IMR-90 (cell line): ENCODE measurements around the gene NCKAP5. TPM values are rescaled to one million over a fixed set of nuclear protein-coding genes. Genes with fewer than 3 reads are reported as not detected.

Experiments used
- ATAC-seq: fragments of 200-7000 bp; cut with Tn5 transposase; 2 replicates; pipeline ENCODE4 v1.9.1; 2020; ENCODE audit warnings: low read depth, mild to moderate bottlenecking, moderate library complexity
- BruUV-seq: library from RNA; stranded (reverse); fragments of 400-500 nt; replicated peaks from 2 replicates; lab custom pipeline; 2021; lab: Mats Ljungman, UMichigan
- CTCF ChIA-PET: fragments of 300-600 bp; formaldehyde crosslinking; extraction: SDS; loops from one replicate; lab custom pipeline; 2021; ENCODE audit warnings: antibody characterized with exemption; lab: Yijun Ruan, JAX
- POLR2A ChIA-PET: fragments of 300-600 bp; sonication (Branson Sonifier 250); formaldehyde crosslinking; loops from one replicate; lab custom pipeline; 2022; ENCODE audit warnings: antibody characterized with exemption; ENCODE audit not compliant: unreplicated experiment; lab: Charles Lee
- DNase-seq: peaks from one replicate; pipeline ENCODE4 v3.0.0; 2013
- H2AFZ ChIP-seq: replicated peaks from 2 replicates; pipeline ENCODE3; 2013; ENCODE audit warnings: low read length, mild to moderate bottlenecking; ENCODE audit not compliant: poor library complexity
- H2AK5ac ChIP-seq: 2 replicates; pipeline ENCODE4 v1.6.1; 2013; ENCODE audit warnings: low read depth, low read length, inconsistent platforms
- H2AK9ac ChIP-seq: replicated peaks from 2 replicates; pipeline ENCODE3; 2013; ENCODE audit warnings: mild to moderate bottlenecking, low read depth, low read length, moderate library complexity; ENCODE audit not compliant: poor library complexity
- H2BK120ac ChIP-seq: 2 replicates; pipeline ENCODE4 v1.6.1; 2013; ENCODE audit warnings: low read depth, low read length, inconsistent platforms
- H2BK15ac ChIP-seq: 3 replicates; pipeline ENCODE4 v1.6.1; 2013; ENCODE audit warnings: low read depth, low read length, inconsistent platforms
- H2BK20ac ChIP-seq: 2 replicates; pipeline ENCODE4 v1.6.1; 2013; ENCODE audit warnings: low read depth, mild to moderate bottlenecking, inconsistent platforms, low read length, moderate library complexity
- H2BK5ac ChIP-seq: 2 replicates; pipeline ENCODE4 v1.6.1; 2013; ENCODE audit warnings: mild to moderate bottlenecking, low read depth, low read length, inconsistent platforms; ENCODE audit not compliant: poor library complexity, severe bottlenecking
- H3K14ac ChIP-seq: replicated peaks from 2 replicates; pipeline ENCODE4 v1.6.1; 2013; ENCODE audit warnings: low read depth, low read length, inconsistent platforms
- H3K18ac ChIP-seq: 2 replicates; pipeline ENCODE4 v1.6.1; 2013; ENCODE audit warnings: low read depth, low read length, control low read depth
- H3K23ac ChIP-seq: 2 replicates; pipeline ENCODE4 v1.6.1; 2013; ENCODE audit warnings: low read depth, low read length, inconsistent platforms
- H3K27ac ChIP-seq: 2 replicates; pipeline ENCODE4 v1.5.1; 2013; ENCODE audit warnings: mild to moderate bottlenecking, control low read depth, low read length; ENCODE audit not compliant: insufficient read depth
- H3K27me3 ChIP-seq: 2 replicates; pipeline ENCODE4 v1.6.1; 2013; ENCODE audit warnings: low read length; ENCODE audit not compliant: control insufficient read depth, insufficient read depth
- H3K36me3 ChIP-seq: 2 replicates; pipeline ENCODE4 v1.6.1; 2013; ENCODE audit warnings: low read length, mixed read lengths; ENCODE audit not compliant: control insufficient read depth, insufficient read depth
- H3K4ac ChIP-seq: 2 replicates; pipeline ENCODE4 v1.6.1; 2013; ENCODE audit warnings: low read depth, low read length, inconsistent platforms
- H3K4me1 ChIP-seq: 2 replicates; pipeline ENCODE4 v1.6.1; 2013; ENCODE audit warnings: low read length, mixed read lengths; ENCODE audit not compliant: control insufficient read depth, insufficient read depth
- H3K4me2 ChIP-seq: 2 replicates; pipeline ENCODE4 v1.6.1; 2013; ENCODE audit warnings: low read depth, mild to moderate bottlenecking, control low read depth, low read length, moderate library complexity
- H3K4me3 ChIP-seq: 2 replicates; pipeline ENCODE4 v1.5.1; 2013; ENCODE audit warnings: low read depth, mild to moderate bottlenecking, control low read depth, low read length, moderate library complexity; ENCODE audit not compliant: insufficient read depth
- H3K56ac ChIP-seq: 2 replicates; pipeline ENCODE4 v1.6.1; 2013; ENCODE audit warnings: low read length, inconsistent platforms; ENCODE audit not compliant: insufficient read depth; ENCODE audit errors: extremely low read depth
- H3K79me1 ChIP-seq, 2 experiments: 2 replicates each; pipeline ENCODE4 v1.6.1; 2013; ENCODE audit warnings: low read length in 2 of 2, inconsistent platforms in 1 of 2, low read depth in 1 of 2
- H3K9ac ChIP-seq: 2 replicates; pipeline ENCODE4 v1.6.1; 2013; ENCODE audit warnings: low read depth, low read length, control low read depth
- H3K9me1 ChIP-seq: 2 replicates; pipeline ENCODE4 v1.6.1; 2013; ENCODE audit warnings: low read length, inconsistent platforms; ENCODE audit not compliant: insufficient read depth
- H3K9me3 ChIP-seq: 2 replicates; pipeline ENCODE4 v1.6.1; 2013; ENCODE audit warnings: low read length; ENCODE audit not compliant: control insufficient read depth, insufficient read depth
- H4K20me1 ChIP-seq: 2 replicates; pipeline ENCODE4 v1.6.1; 2013; ENCODE audit warnings: low read length, inconsistent platforms; ENCODE audit not compliant: insufficient read depth
- H4K5ac ChIP-seq: 2 replicates; pipeline ENCODE4 v1.6.1; 2013; ENCODE audit warnings: mild to moderate bottlenecking, low read depth, low read length, control low read depth
- H4K8ac ChIP-seq, 2 experiments: 2 replicates each; pipeline ENCODE4 v1.6.1; 2013; ENCODE audit warnings: low read depth in 2 of 2, low read length in 2 of 2, control low read depth in 1 of 2, inconsistent platforms in 1 of 2
- H4K91ac ChIP-seq: 2 replicates; pipeline ENCODE4 v1.6.1; 2013; ENCODE audit warnings: low read depth, low read length, inconsistent platforms; ENCODE audit not compliant: insufficient read depth
- BHLHE40 ChIP-seq: fragments of 150-350 bp; IDR thresholded peaks from 2 replicates; pipeline ENCODE4 v1.6.1; 2016; ENCODE audit warnings: mild to moderate bottlenecking, low read depth, low read length
- CEBPB ChIP-seq: IDR thresholded peaks from 2 replicates; pipeline ENCODE4 v1.6.1; 2012; ENCODE audit warnings: low read depth, low read length, improper control_type of control experiment
- CHD1 ChIP-seq: IDR thresholded peaks from 2 replicates; pipeline ENCODE4 v1.6.1; 2012; ENCODE audit warnings: low read depth, low read length, improper control_type of control experiment
- FOS ChIP-seq: fragments of 150-350 bp; IDR thresholded peaks from 2 replicates; pipeline ENCODE4 v1.6.1; 2016; ENCODE audit warnings: low read depth, low read length
- MAFK ChIP-seq: IDR thresholded peaks from 2 replicates; pipeline ENCODE4 v1.6.1; 2012; ENCODE audit warnings: low read depth, low read length, improper control_type of control experiment
- MAZ ChIP-seq: IDR thresholded peaks from 2 replicates; pipeline ENCODE4 v1.6.1; 2012; ENCODE audit warnings: low read depth, mild to moderate bottlenecking, low read length, improper control_type of control experiment, moderate library complexity, borderline replicate concordance
- MXI1 ChIP-seq: IDR thresholded peaks from 2 replicates; pipeline ENCODE4 v1.6.1; 2012; ENCODE audit warnings: low read depth, mild to moderate bottlenecking, low read length, moderate library complexity, borderline replicate concordance
- NFE2L2 ChIP-seq: fragments of 150-350 bp; IDR thresholded peaks from 2 replicates; pipeline ENCODE4 v1.6.1; 2016; ENCODE audit warnings: low read depth, mild to moderate bottlenecking, low read length
- POLR2A ChIP-seq: IDR thresholded peaks from 2 replicates; pipeline ENCODE4 v1.6.1; 2012; ENCODE audit warnings: mild to moderate bottlenecking, low read depth, low read length
- RAD21 ChIP-seq: IDR thresholded peaks from 2 replicates; pipeline ENCODE4 v1.6.1; 2012; ENCODE audit warnings: low read length, improper control_type of control experiment
- RCOR1 ChIP-seq: IDR thresholded peaks from 2 replicates; pipeline ENCODE4 v1.6.1; 2012; ENCODE audit warnings: mild to moderate bottlenecking, low read length, improper control_type of control experiment; ENCODE audit not compliant: insufficient replicate concordance
- RFX5 ChIP-seq: IDR thresholded peaks from 2 replicates; pipeline ENCODE4 v1.8.0; 2012; ENCODE audit warnings: low read depth, mild to moderate bottlenecking, low read length, moderate library complexity
- SMC3 ChIP-seq: fragments of 150-350 bp; IDR thresholded peaks from 2 replicates; pipeline ENCODE4 v1.6.1; 2016; ENCODE audit warnings: low read depth, mild to moderate bottlenecking, antibody characterized with exemption, low read length, moderate library complexity
- WGBS, 2 experiments: methylation state at CpG; one replicate each; pipeline versions ENCODE4 v1.1.5 to v1.1.7; 2013; ENCODE audit warnings: missing lambda C conversion rate in 2 of 2; ENCODE audit not compliant: insufficient read length in 1 of 2; ENCODE audit errors: extremely low coverage in 2 of 2; 5-methylcytosine and 5-hydroxymethylcytosine counted together
- dilution Hi-C: fragments of 300-500 bp; cut with HindIII; formaldehyde crosslinking; loops from one replicate; pipeline ENCODE4 v1.14.3; 2018; ENCODE audit warnings: low sequenced_read_pairs; ENCODE audit not compliant: unreplicated experiment
- in situ Hi-C: fragments of 300-500 bp; cut with MboI; formaldehyde crosslinking; loops from 3 replicates; pipeline ENCODE4 v1.14.3; 2019; ENCODE audit warnings: low sequenced_read_pairs, inconsistent platforms, mixed read lengths
- intact Hi-C: fragments of 100-400 bp; cut with micrococcal nuclease; formaldehyde crosslinking; loops from 2 replicates; pipeline ENCODE4 v1.10.0; 2022
- polyA plus RNA-seq, 3 experiments: library from polyadenylated mRNA; depleted of rRNA; stranded (reverse); fragments of >200 nt; gene quantifications; 2 replicates each; pipeline ENCODE4 v1.2.3, GENCODE V29; 2012; ENCODE audit warnings: low replicate concordance in 1 of 3
- total RNA-seq: library from RNA; depleted of rRNA; stranded (reverse); fragments of >200 nt; gene quantifications from 2 replicates; pipeline ENCODE4 v1.2.3, GENCODE V29; 2012
- TF ChIP-seq, protein P1 (sequence below): fragments of 150-350 bp; IDR thresholded peaks from 2 replicates; pipeline ENCODE4 v1.6.1; 2016; ENCODE audit warnings: low read depth, mild to moderate bottlenecking, low read length, moderate library complexity, borderline replicate concordance
- TF ChIP-seq, protein P2 (sequence below): fragments of 150-350 bp; IDR thresholded peaks from 2 replicates; pipeline ENCODE4 v1.6.1; 2017; ENCODE audit warnings: mild to moderate bottlenecking, antibody characterized with exemption, low read length, low read depth
- TF ChIP-seq, protein P3 (sequence below): conservative IDR thresholded peaks from 2 replicates; pipeline ENCODE4 v1.5.1; 2012; ENCODE audit warnings: mild to moderate bottlenecking, low read depth, low read length, improper control_type of control experiment

NCKAP5 gene
- total and polyA plus RNA-seq, 2 of the 4 experiments (the other 2 are of a cell fraction): 2.7 to 3.9 TPM

DNA sequence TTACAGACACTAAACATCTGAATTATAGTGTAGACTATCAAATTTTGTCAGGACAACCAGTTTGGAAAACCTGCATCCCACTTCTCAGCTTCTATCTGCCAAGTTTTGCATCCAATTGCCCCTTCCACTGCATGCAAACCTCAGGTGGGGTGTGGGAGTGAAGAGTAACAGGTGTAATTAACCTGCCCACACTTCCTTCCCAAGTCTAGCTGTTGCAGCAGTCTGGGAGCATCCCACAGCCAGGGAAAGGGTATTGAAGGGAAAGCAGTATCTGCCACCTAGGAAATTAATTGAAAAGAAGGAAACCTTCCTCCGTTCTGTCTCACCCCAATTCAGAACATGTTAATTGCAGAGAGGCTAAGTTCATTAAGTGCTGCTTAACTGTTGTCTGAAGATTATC is 189.9 kb downstream of the NCKAP5 start:
- POLR2A ChIA-PET: no interaction called here

More for the DNA sequence above, 189.9 kb downstream of the NCKAP5 start:
- H2BK120ac ChIP-seq: peak overlapping the region; percentile 57
- H3K4me2 ChIP-seq: no peak overlapping the region
- H3K9me1 ChIP-seq: peaks cover 14% of the 10 kb centered on the region
- BruUV-seq: no TSS peak
- H2BK20ac ChIP-seq: peak overlapping the region; percentile 63
- H3K9me3 ChIP-seq: no peaks in the 10 kb centered on the region
- peak overlapping the region; percentile 65; the same call in 2 of the 3 replicates for H2BK15ac ChIP-seq
- H4K8ac ChIP-seq: no peak overlapping the region
- no peak overlapping the region for H3K23ac ChIP-seq
- H2AK5ac ChIP-seq: peak overlapping the region; percentile 70
- no peak for DNase-seq
- H3K9ac ChIP-seq: no peak overlapping the region
- no peaks in the 10 kb centered on the region for H3K36me3 ChIP-seq
- no peaks in the 10 kb centered on the region for H4K20me1 ChIP-seq
- ATAC-seq: no peak
- no peak overlapping the region for H3K4me3 ChIP-seq
- no peak overlapping the region for H3K18ac ChIP-seq
- 0 out of 2 replicates have a peak overlapping the region, but pooled peaks have one; percentile 33 for H3K14ac ChIP-seq
- TF ChIP-seq POLR2A (no peak), RFX5 (no peak), MAZ (no peak), MXI1 (no peak), RAD21 (no peak), RCOR1 (no peak), BHLHE40 (no peak), SMC3 (no peak), FOS (no peak), CEBPB (no peak), CHD1 (no peak), MAFK (no peak), NFE2L2 (no peak)
- TF ChIP-seq, protein P1, sequence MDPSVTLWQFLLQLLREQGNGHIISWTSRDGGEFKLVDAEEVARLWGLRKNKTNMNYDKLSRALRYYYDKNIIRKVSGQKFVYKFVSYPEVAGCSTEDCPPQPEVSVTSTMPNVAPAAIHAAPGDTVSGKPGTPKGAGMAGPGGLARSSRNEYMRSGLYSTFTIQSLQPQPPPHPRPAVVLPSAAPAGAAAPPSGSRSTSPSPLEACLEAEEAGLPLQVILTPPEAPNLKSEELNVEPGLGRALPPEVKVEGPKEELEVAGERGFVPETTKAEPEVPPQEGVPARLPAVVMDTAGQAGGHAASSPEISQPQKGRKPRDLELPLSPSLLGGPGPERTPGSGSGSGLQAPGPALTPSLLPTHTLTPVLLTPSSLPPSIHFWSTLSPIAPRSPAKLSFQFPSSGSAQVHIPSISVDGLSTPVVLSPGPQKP: no peak
- TF ChIP-seq, protein P2, sequence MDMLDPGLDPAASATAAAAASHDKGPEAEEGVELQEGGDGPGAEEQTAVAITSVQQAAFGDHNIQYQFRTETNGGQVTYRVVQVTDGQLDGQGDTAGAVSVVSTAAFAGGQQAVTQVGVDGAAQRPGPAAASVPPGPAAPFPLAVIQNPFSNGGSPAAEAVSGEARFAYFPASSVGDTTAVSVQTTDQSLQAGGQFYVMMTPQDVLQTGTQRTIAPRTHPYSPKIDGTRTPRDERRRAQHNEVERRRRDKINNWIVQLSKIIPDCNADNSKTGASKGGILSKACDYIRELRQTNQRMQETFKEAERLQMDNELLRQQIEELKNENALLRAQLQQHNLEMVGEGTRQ: no peak
- TF ChIP-seq, protein P3, sequence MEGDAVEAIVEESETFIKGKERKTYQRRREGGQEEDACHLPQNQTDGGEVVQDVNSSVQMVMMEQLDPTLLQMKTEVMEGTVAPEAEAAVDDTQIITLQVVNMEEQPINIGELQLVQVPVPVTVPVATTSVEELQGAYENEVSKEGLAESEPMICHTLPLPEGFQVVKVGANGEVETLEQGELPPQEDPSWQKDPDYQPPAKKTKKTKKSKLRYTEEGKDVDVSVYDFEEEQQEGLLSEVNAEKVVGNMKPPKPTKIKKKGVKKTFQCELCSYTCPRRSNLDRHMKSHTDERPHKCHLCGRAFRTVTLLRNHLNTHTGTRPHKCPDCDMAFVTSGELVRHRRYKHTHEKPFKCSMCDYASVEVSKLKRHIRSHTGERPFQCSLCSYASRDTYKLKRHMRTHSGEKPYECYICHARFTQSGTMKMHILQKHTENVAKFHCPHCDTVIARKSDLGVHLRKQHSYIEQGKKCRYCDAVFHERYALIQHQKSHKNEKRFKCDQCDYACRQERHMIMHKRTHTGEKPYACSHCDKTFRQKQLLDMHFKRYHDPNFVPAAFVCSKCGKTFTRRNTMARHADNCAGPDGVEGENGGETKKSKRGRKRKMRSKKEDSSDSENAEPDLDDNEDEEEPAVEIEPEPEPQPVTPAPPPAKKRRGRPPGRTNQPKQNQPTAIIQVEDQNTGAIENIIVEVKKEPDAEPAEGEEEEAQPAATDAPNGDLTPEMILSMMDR: no peak
- H3K56ac ChIP-seq: no peak overlapping the region
- H3K4ac ChIP-seq: peak overlapping the region; percentile 77
- peaks cover 0 to 11% of the 10 kb centered on the region in 2 experiments; a peak in 1 of 4 replicates for H3K79me1 ChIP-seq
- peak overlapping the region; percentile 23; the same call in 1 of the 2 replicates for H4K91ac ChIP-seq
- no peak overlapping the region for H2AFZ ChIP-seq
- intact Hi-C loops (no loop called here), in situ Hi-C loops (no loop called here), dilution Hi-C loops (no loop called here)
- H2BK5ac ChIP-seq: no peak overlapping the region
- no peak overlapping the region for H2AK9ac ChIP-seq
- no CpG with 5 or more reads among the region's 1 CpG for WGBS, 2 experiments
- H3K27ac ChIP-seq: no peak overlapping the region
- H3K27me3 ChIP-seq: no peaks in the 10 kb centered on the region
- peaks cover 13% of the 10 kb centered on the region for H3K4me1 ChIP-seq
- no peak overlapping the region for H4K5ac ChIP-seq
- CTCF ChIA-PET: interaction anchor here (0.6 to 1.7 kb wide), 2 partner anchors 45 to 135 kb away, joined by 3 read pairs; no protein-coding TSS in a partner anchor
